Superior temporal gyrus (tissue), 1 donor: ENCODE data around the gene DGCR8.

Source experiments
- DNase-seq: peaks from one replicate; pipeline ENCODE4 v3.0.0-alpha.2; 2016; ENCODE audit errors: extremely low spot score

The DGCR8 gene

GRCh38 chr22:20137671-20138416 is 57.8 kb downstream of the DGCR8 start:
- DNase-seq, result peak; percentile 44

- no peak for DNase-seq
Measured at GRCh38 chr22:20138417-20138738, 58.3 kb downstream of the DGCR8 start.

- DNase-seq, result no peak
Measured at GRCh38 chr22:20138868-20139267, 58.8 kb downstream of the DGCR8 start.

GRCh38 chr22:20139391-20140106 is 59.5 kb downstream of the DGCR8 start:
- DNase-seq, result no peak

GRCh38 chr22:20140107-20140445 is 60.0 kb downstream of the DGCR8 start:
- no peak for DNase-seq

- no peak for DNase-seq
Measured at GRCh38 chr22:20140521-20140964, 60.5 kb downstream of the DGCR8 start.

GRCh38 chr22:20141186-20142077 is 61.4 kb downstream of the DGCR8 start:
- DNase-seq, result no peak

GRCh38 chr22:20142711-20143621 is 62.9 kb downstream of the DGCR8 start:
- no peak for DNase-seq

GRCh38 chr22:20143883-20144665 is 64.0 kb downstream of the DGCR8 start:
- no peak for DNase-seq

GRCh38 chr22:20145206-20145831 is 65.3 kb downstream of the DGCR8 start:
- no peak for DNase-seq

- no peak for DNase-seq
Measured at GRCh38 chr22:20145832-20146223, 65.8 kb downstream of the DGCR8 start.

GRCh38 chr22:20146777-20147176 is 66.7 kb downstream of the DGCR8 start:
- DNase-seq, result no peak

- no peak for DNase-seq
Measured at GRCh38 chr22:20147237-20147988, 67.4 kb downstream of the DGCR8 start.

GRCh38 chr22:20148414-20148813 is 68.4 kb downstream of the DGCR8 start:
- DNase-seq, result no peak

GRCh38 chr22:20149257-20150250 is 69.5 kb downstream of the DGCR8 start:
- DNase-seq, result no peak

- DNase-seq, result no peak
Measured at GRCh38 chr22:20150381-20151275, 70.6 kb downstream of the DGCR8 start, which contains the start of gene CCDC188. TSS of gene CCDC188 (minus strand) at chr22:20151055. CDS start at chr22:20150986, 69 bp downstream.

- no peak for DNase-seq
Measured at GRCh38 chr22:20151276-20151588, 71.2 kb downstream of the DGCR8 start.
